Thyroid gland (tissue), 4 donors: Measurements from ENCODE around the gene MRPS6.

Source experiments
- POLR2A ChIP-seq, 2 donors: fragments of 450-650 bp; IDR thresholded peaks; one replicate each; pipeline ENCODE4 v1.6.1; 2017; ENCODE audit warnings: antibody characterized with exemption in 2 of 2, mild to moderate bottlenecking in 2 of 2, moderate library complexity in 1 of 2
- TF ChIP-seq, protein P1 (sequence below), 6 experiments: fragments of 200-600 bp in 3 of 6; fragments of 450-650 bp in 3 of 6; sonication (generic) in 3 of 6; IDR thresholded peaks; one replicate each; pipeline ENCODE4 v1.5.1; 2016 to 2019; ENCODE audit warnings: antibody characterized with exemption in 6 of 6, mild to moderate bottlenecking in 2 of 6, inconsistent platforms in 1 of 6, moderate library complexity in 1 of 6

DNA sequence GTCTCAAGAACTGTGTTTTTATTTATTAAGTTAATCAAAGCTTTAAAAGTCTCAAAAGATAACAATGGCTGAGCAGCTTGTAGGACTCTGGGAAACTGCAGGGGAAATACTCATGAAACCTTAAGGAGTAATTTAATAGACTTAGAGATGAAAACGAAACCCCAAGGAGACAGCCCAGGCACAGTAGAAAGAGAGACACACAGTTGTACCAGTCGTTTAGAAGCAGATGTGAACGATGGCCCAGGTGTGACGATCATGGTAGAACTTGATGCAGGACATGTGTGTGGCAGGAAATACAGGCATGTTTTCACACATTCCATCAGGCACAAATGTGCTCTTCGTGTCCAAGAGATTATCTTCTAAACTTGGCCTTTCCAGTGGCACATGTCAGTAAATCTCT, 21.2 kb upstream of the MRPS6 start:
- TF ChIP-seq POLR2A (IDR thresholded peaks at IDR 0.05): no peak
- TF ChIP-seq, protein P1, sequence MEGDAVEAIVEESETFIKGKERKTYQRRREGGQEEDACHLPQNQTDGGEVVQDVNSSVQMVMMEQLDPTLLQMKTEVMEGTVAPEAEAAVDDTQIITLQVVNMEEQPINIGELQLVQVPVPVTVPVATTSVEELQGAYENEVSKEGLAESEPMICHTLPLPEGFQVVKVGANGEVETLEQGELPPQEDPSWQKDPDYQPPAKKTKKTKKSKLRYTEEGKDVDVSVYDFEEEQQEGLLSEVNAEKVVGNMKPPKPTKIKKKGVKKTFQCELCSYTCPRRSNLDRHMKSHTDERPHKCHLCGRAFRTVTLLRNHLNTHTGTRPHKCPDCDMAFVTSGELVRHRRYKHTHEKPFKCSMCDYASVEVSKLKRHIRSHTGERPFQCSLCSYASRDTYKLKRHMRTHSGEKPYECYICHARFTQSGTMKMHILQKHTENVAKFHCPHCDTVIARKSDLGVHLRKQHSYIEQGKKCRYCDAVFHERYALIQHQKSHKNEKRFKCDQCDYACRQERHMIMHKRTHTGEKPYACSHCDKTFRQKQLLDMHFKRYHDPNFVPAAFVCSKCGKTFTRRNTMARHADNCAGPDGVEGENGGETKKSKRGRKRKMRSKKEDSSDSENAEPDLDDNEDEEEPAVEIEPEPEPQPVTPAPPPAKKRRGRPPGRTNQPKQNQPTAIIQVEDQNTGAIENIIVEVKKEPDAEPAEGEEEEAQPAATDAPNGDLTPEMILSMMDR (IDR thresholded peaks at IDR 0.05): no peak
